Adrenal gland (tissue), 5 donors: Measurements from ENCODE around the gene GABRA6.

Experiments
- CTCF ChIP-seq, 6 experiments: fragments of 450-650 bp in 4 of 6; fragments of 200-600 bp in 2 of 6; sonication (generic) in 1 of 6; IDR thresholded peaks; 1 replicate in 5 of 6; 2 replicates in 1 of 6; pipeline versions ENCODE4 v1.5.1 to v1.8.0; 2016 to 2021; ENCODE audit warnings: antibody characterized with exemption in 6 of 6, mild to moderate bottlenecking in 2 of 6, moderate library complexity in 1 of 6
- POLR2A ChIP-seq, 2 donors: fragments of 450-650 bp; IDR thresholded peaks; one replicate each; pipeline ENCODE4 v1.6.1; 2017; ENCODE audit warnings: antibody characterized with exemption in 2 of 2, mild to moderate bottlenecking in 2 of 2, moderate library complexity in 1 of 2
- donor health status: DM: no; HTN: no; CAD: no.

GRCh38 chr5:161637591-161637990 is 47.9 kb upstream of the GABRA6 start:
- TF ChIP-seq CTCF (IDR thresholded peaks at IDR 0.05), result no peak
- no peak for TF ChIP-seq POLR2A (IDR thresholded peaks at IDR 0.05)
